GM12873 (cell line): Measurements from ENCODE around the gene DNM3.

Experiments
- TF ChIP-seq, protein P1 (sequence below): IDR thresholded peaks from 2 replicates; pipeline ENCODE4 v1.5.1; 2012; ENCODE audit warnings: low read depth, mild to moderate bottlenecking, moderate library complexity, low read length, control low read depth; ENCODE audit not compliant: insufficient read depth; ENCODE audit errors: missing control alignments

The DNM3 gene

DNA sequence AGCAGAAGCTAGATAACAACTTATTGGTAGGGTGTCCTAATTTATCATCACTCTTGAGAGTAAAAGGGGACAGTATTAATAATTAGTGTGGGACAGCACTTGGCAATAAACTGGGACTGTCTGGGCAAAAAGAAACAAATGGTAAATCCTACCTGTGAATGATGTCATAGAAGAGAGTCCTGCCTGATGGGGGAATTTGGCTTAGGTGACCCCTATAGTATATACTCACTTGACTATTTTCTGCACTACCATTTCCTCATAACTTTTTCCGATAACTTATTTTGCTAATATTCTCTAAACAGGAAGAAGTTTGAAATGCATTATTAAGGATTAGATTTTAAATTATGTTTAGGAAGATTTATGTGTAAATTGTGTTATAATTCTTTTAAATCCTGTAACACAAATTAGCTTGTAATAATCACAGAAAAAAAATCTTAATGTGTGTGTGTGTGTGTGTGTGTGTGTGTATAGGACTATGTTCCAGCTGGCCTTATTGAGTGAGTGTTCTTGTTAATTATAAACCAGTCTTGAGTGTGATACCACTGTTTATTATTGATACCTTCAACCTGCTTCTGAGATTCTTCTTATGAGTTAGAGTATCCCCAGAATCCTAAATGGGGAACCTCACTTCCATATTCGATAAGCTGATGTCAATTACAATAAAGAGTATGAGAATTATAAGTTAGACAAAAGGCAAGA lies 435.0 kb downstream of the DNM3 start:
- TF ChIP-seq, protein P1, sequence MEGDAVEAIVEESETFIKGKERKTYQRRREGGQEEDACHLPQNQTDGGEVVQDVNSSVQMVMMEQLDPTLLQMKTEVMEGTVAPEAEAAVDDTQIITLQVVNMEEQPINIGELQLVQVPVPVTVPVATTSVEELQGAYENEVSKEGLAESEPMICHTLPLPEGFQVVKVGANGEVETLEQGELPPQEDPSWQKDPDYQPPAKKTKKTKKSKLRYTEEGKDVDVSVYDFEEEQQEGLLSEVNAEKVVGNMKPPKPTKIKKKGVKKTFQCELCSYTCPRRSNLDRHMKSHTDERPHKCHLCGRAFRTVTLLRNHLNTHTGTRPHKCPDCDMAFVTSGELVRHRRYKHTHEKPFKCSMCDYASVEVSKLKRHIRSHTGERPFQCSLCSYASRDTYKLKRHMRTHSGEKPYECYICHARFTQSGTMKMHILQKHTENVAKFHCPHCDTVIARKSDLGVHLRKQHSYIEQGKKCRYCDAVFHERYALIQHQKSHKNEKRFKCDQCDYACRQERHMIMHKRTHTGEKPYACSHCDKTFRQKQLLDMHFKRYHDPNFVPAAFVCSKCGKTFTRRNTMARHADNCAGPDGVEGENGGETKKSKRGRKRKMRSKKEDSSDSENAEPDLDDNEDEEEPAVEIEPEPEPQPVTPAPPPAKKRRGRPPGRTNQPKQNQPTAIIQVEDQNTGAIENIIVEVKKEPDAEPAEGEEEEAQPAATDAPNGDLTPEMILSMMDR, result no peak

DNA sequence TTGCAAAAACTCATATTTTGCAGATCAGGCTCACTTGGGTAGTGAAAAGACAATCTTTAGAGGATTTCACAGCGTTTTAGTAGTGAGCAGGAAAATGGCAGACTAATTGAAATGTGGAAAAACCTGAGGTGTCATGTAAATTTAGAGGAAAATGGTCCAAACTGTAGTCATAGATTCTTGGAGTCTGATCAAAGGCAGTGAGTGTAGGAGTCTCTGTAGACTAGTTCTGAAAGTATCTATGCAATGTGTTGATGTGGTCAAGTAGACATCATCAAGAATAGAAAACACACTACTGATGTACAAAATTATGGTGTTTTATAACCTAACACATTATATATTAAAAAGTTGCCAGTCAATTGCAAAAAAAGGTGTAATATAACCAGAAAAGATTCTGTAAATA lies 436.0 kb downstream of the DNM3 start:
- TF ChIP-seq, protein P1, result no peak

DNA sequence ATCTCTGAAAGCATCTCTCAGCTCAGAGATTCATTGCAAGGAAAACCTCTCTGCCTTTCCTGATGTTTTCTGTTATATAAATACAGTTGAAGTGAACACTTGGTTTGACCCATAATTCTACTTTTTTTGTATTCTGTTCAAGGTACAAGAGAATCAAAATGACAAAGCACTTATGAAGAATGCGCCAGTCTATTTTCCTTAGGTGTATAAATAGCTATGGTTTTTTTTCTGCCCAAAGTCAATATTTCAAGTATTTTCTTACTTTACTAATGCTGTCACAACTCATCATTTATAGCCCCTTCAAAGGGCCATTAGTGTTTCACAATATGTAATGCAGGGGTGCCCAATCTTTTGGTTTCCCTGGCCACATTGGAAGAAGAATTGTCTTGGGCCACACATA lies 436.7 kb downstream of the DNM3 start:
- TF ChIP-seq, protein P1, result no peak

DNA sequence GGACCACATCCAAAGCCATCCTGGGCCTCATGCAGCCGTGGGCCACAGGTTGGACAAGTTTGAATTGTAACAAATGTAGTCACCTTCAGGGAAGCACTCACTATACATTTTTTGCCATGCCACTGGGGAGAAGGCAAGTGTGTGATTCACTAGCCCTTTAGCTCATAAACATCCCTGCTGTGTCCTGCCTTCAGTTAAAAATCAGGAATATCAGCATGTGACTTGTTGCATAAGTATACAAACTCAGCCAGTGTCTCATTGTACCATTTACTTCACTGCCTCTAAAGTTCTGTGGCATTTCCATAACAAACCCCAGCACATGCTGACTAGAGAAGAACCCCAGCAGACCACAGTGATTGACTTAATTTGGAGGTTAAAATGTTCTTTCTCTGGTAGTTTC lies 437.2 kb downstream of the DNM3 start:
- TF ChIP-seq, protein P1, result no peak

GRCh38 chr1:172279939-172280636 lies 438.8 kb downstream of the DNM3 start:
- TF ChIP-seq, protein P1, result no peak

DNA sequence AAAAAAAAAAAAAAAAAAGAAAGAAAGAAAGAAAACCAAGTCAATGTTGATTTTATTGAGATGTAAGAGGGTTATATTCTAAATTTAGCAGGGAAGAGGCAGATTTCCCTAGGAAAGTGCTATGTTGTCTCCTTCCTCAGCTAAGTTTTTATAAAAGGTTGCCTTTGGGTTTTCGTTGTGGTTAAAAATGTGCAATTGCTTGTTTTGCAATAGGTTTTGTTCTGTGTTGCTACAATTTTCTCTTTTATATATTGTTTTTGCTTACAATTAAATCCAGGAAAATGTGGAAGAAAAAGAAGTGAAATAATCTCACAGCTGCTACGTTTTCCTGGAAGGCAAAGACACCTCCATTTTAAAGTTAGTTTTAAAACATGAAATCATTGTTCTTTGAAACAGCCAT lies 442.5 kb downstream of the DNM3 start:
- TF ChIP-seq, protein P1, result no peak

GRCh38 chr1:172286629-172287076 lies 445.4 kb downstream of the DNM3 start:
- TF ChIP-seq, protein P1, result no peak
